Peyer's patch (tissue), 4 donors: ENCODE data around the gene CECR2.

Source experiments
- POLR2A ChIP-seq, 2 donors: fragments of 450-650 bp; IDR thresholded peaks; one replicate each; pipeline ENCODE4 v1.5.1; 2017; ENCODE audit warnings: antibody characterized with exemption in 2 of 2, mild to moderate bottlenecking in 2 of 2, moderate library complexity in 2 of 2
- TF ChIP-seq, protein P1 (sequence below), 6 experiments: fragments of 450-650 bp in 4 of 6; fragments of 200-600 bp in 2 of 6; sonication (generic) in 1 of 6; IDR thresholded peaks; one replicate each; pipeline ENCODE4 v1.5.1; 2017 to 2019; ENCODE audit warnings: antibody characterized with exemption in 6 of 6, mild to moderate bottlenecking in 3 of 6, moderate library complexity in 1 of 6

DNA sequence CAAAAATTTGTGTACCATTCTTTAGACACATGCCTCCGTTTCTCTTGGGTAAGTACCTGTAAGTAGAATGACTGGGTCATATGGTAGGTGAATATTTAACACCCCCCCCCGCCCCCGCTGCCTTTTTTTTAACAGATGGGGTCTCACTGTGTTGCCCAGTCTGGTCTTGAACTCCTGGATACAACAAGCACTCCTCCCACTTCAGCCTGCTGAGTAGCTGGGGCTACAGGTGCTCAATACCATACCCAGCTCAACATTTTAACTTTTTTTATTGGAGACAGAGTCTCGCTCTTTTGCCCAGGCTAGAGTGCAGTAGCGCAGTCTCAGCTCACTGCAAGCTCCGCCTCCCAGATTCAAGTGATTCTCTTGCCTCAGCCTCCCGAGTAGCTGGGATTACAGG is 32.5 kb downstream of the CECR2 start:
- TF ChIP-seq, protein P1, sequence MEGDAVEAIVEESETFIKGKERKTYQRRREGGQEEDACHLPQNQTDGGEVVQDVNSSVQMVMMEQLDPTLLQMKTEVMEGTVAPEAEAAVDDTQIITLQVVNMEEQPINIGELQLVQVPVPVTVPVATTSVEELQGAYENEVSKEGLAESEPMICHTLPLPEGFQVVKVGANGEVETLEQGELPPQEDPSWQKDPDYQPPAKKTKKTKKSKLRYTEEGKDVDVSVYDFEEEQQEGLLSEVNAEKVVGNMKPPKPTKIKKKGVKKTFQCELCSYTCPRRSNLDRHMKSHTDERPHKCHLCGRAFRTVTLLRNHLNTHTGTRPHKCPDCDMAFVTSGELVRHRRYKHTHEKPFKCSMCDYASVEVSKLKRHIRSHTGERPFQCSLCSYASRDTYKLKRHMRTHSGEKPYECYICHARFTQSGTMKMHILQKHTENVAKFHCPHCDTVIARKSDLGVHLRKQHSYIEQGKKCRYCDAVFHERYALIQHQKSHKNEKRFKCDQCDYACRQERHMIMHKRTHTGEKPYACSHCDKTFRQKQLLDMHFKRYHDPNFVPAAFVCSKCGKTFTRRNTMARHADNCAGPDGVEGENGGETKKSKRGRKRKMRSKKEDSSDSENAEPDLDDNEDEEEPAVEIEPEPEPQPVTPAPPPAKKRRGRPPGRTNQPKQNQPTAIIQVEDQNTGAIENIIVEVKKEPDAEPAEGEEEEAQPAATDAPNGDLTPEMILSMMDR (IDR thresholded peaks at IDR 0.05) = no peak
- no peak for TF ChIP-seq POLR2A (IDR thresholded peaks at IDR 0.05)
